Cortex of kidney (tissue), 1 donor: ENCODE results near the gene ACACA.
"Not testable (repeated sequence)": the region's sequence is repeated elsewhere in the genome, so short reads cannot be mapped to it uniquely, and the experiment has no call there.

Experiments
- DNase-seq: peaks from one replicate; lab custom pipeline; 2025; lab: John Stamatoyannopoulos, UW

Gene ACACA

GRCh38 chr17:37176723-37177122 lies 229.9 kb downstream of the ACACA start:
- DNase-seq, result no peak

GRCh38 chr17:37174205-37174604 lies 232.4 kb downstream of the ACACA start:
- DNase-seq, result no peak

GRCh38 chr17:37170881-37171425 lies 235.7 kb downstream of the ACACA start:
- DNase-seq, result no peak

GRCh38 chr17:37168731-37169353 lies 237.8 kb downstream of the ACACA start:
- no peak for DNase-seq

- DNase-seq, result no peak
These were observed 238.9 kb downstream of the ACACA start for GRCh38 chr17:37167756-37168155.

- no peak for DNase-seq
These were observed 242.6 kb downstream of the ACACA start for GRCh38 chr17:37164057-37164456.

- no peak for DNase-seq
These were observed 243.8 kb downstream of the ACACA start for GRCh38 chr17:37162800-37163199.

- DNase-seq, result no peak
These were observed 245.7 kb downstream of the ACACA start for GRCh38 chr17:37160944-37161343.

GRCh38 chr17:37158290-37158689 lies 248.3 kb downstream of the ACACA start:
- no peak for DNase-seq

GRCh38 chr17:37148156-37148555 lies 258.5 kb downstream of the ACACA start:
- DNase-seq, result no peak

GRCh38 chr17:37147301-37147812 lies 259.3 kb downstream of the ACACA start:
- DNase-seq, result no peak

- no peak for DNase-seq
These were observed 260.3 kb downstream of the ACACA start for GRCh38 chr17:37146086-37147064.

- no peak for DNase-seq
These were observed 262.4 kb downstream of the ACACA start for GRCh38 chr17:37144075-37144701.

- not testable (repeated sequence) for DNase-seq
These were observed 263.1 kb downstream of the ACACA start for GRCh38 chr17:37143558-37143957.

- no peak for DNase-seq
These were observed 264.2 kb downstream of the ACACA start for GRCh38 chr17:37142294-37142896.

- DNase-seq, result no peak
These were observed 268.0 kb downstream of the ACACA start for GRCh38 chr17:37138571-37139120.

- DNase-seq, result no peak
These were observed 268.6 kb downstream of the ACACA start for GRCh38 chr17:37137906-37138514.

- DNase-seq, result no peak
These were observed 269.5 kb downstream of the ACACA start for GRCh38 chr17:37137070-37137610.

- DNase-seq, result no peak
These were observed 271.1 kb downstream of the ACACA start for GRCh38 chr17:37135576-37135975.

GRCh38 chr17:37134050-37134449 lies 272.6 kb downstream of the ACACA start:
- DNase-seq, result no peak

- DNase-seq, result no peak
These were observed 273.5 kb downstream of the ACACA start for GRCh38 chr17:37133136-37133535.
